NCI-H526 treated with DMSO at 0.1 percent for 48 hours (cell line): ENCODE measurements around the gene ST6GAL1.
"Not testable (repeated sequence)": the region's sequence is repeated elsewhere in the genome, so short reads cannot be mapped to it uniquely, and the experiment has no call there.

Experiments used
- DNase-seq: peaks from one replicate; lab custom pipeline; 2025; lab: John Stamatoyannopoulos, UW

ST6GAL1 gene

DNA sequence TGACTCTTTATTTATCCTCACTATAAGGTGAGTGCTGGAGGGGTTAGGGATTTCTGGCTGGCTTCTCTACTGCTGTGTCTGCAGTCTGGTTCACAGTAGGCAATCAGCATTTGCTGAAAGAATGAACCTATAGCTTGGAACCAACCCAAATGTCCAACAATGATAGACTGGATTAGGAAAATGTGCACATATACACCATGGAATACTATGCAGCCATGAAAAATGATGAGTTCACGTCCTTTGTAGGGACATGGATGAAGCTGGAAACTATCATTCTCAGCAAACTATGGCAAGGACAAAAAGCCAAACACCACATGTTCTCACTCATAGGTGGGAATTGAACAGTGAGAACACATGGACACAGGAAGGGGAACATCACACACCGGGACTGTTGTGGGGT, 93.0 kb downstream of the ST6GAL1 start:
- not testable (repeated sequence) for DNase-seq

- DNase-seq, result no peak
Measured at GRCh38 chr3:187024536-187025226, 94.4 kb downstream of the ST6GAL1 start.

GRCh38 chr3:187025254-187025655, 94.9 kb downstream of the ST6GAL1 start:
- no peak for DNase-seq

GRCh38 chr3:187025656-187026316, 95.5 kb downstream of the ST6GAL1 start:
- no peak for DNase-seq

- no peak for DNase-seq
Measured at GRCh38 chr3:187026317-187026670, 96.0 kb downstream of the ST6GAL1 start.

- no peak for DNase-seq
Measured at GRCh38 chr3:187027531-187028278, 97.4 kb downstream of the ST6GAL1 start.

GRCh38 chr3:187031934-187032333, 101.6 kb downstream of the ST6GAL1 start:
- DNase-seq, result no peak

DNA sequence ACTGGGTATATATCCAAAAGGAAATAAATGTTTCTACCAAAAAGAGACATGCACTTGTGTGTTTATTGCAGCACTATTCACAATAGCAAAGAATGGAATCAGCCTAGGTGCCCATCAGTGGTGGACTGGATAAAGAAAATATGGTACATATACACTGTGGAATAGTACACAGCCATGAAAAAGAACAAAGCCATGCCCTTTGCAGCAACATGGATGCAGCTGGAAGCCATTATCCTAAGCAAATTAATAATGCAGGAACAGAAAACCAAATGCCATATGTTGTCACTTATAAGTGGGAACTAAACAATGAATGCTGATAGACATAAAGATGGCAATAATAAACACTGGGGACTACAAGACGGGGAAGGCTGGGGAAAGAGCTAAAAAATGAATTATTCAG, 106.1 kb downstream of the ST6GAL1 start:
- DNase-seq, result no peak

- no peak for DNase-seq
Measured at GRCh38 chr3:187039100-187039722, 108.9 kb downstream of the ST6GAL1 start.

GRCh38 chr3:187039723-187040414, 109.5 kb downstream of the ST6GAL1 start:
- DNase-seq, result no peak

GRCh38 chr3:187040516-187041361, 110.4 kb downstream of the ST6GAL1 start:
- no peak for DNase-seq

GRCh38 chr3:187041362-187042307, 111.3 kb downstream of the ST6GAL1 start:
- peak; percentile 25 for DNase-seq

GRCh38 chr3:187042346-187042745, 112.0 kb downstream of the ST6GAL1 start:
- no peak for DNase-seq

DNA sequence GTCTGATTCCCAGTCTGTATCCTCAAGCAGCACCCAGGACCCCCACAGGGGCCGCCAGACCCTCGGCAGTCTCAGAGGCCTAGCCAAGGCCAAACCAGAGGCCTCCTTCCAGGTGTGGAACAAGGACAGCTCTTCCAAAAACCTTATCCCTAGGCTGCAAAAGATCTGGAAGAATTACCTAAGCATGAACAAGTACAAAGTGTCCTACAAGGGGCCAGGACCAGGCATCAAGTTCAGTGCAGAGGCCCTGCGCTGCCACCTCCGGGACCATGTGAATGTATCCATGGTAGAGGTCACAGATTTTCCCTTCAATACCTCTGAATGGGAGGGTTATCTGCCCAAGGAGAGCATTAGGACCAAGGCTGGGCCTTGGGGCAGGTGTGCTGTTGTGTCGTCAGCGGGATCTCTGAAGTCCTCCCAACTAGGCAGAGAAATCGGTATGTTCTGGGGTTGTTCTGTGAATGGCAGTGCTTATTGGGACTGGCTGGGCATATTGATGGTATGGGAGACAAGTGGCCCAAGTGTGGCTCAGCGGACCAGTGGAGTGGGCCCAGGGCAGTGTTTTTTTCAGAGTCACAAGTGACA, 112.6 kb downstream of the ST6GAL1 start:
- no peak for DNase-seq

- no peak for DNase-seq
Measured at GRCh38 chr3:187044206-187044605, 113.9 kb downstream of the ST6GAL1 start.

- no peak for DNase-seq
Measured at GRCh38 chr3:187044867-187045552, 114.7 kb downstream of the ST6GAL1 start.

GRCh38 chr3:187046033-187046432, 115.7 kb downstream of the ST6GAL1 start:
- DNase-seq, result no peak

DNA sequence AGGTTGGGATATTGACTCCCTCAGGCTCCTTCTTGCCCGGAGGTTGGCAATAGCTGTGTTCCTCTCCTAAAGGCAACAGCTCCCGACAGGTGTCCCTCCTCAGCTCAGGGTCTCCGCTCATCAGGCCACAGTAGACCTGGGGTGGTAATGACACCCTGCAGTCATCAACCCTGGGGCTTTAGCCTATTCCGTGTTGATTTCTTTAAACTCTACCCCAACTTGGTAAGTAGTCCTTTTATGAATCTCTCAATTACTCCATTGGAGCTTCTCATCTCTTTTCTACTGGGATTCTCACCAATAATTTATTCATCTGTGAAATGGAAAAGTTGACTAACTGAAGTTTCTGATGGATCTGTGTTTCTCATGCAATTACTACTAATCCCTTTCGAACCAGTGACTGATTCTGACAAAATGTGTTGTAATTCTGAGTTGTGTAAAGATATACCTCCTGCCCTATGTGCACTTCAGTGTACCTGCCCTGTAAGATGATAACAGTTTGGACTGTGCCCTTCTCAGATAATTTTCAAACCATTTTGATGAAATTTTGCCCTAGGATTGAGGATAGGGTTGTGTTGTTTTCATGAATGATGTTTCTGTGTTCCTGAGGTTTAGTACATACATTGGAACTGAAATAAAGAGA, 119.3 kb downstream of the ST6GAL1 start:
- no peak for DNase-seq
